GM12878 (cell line): ENCODE data around the gene AMZ2. TPM values are rescaled to one million over a fixed set of nuclear protein-coding genes. Genes with fewer than 3 reads are reported as not detected.

Source experiments
- ATAC-seq: fragments of 200-7000 bp; cut with Tn5 transposase; 3 replicates; pipeline ENCODE4 v1.9.1; 2020; ENCODE audit warnings: mild to moderate bottlenecking, moderate library complexity
- BruUV-seq: library from RNA; stranded (reverse); fragments of 400-500 nt; replicated peaks from 2 replicates; lab custom pipeline; 2021; lab: Mats Ljungman, UMichigan
- CTCF ChIA-PET: fragments of 300-600 bp; sonication (Branson Sonifier 250); formaldehyde crosslinking; extraction: SDS; loops from one replicate; lab custom pipeline; 2021; ENCODE audit warnings: inconsistent platforms; lab: Yijun Ruan, JAX
- POLR2A ChIA-PET: fragments of 350-600 bp; formaldehyde crosslinking; extraction: SDS; loops from one replicate; lab custom pipeline; 2021; ENCODE audit warnings: inconsistent platforms; lab: Charles Lee
- RAD21 ChIA-PET: fragments of 300-600 bp; sonication (Branson Sonifier 250); formaldehyde crosslinking; loops from one replicate; lab custom pipeline; 2023; ENCODE audit warnings: antibody characterized with exemption; ENCODE audit not compliant: unreplicated experiment; lab: Charles Lee
- SMC1A ChIA-PET: fragments of 300-600 bp; sonication (Branson Sonifier 250); formaldehyde crosslinking; loops from one replicate; lab custom pipeline; 2023; ENCODE audit not compliant: unreplicated experiment, uncharacterized antibody; lab: Charles Lee
- DNase-seq: peaks from one replicate; pipeline ENCODE4 v3.0.0-alpha.2; 2011; ENCODE audit warnings: low read depth, low spot score
- FAIRE-seq: peaks from 3 replicates; lab custom pipeline; 2011; peaks lifted over from hg19 to GRCh38; lab: Jason Lieb, UNC
- H2AFZ ChIP-seq: 2 replicates; pipeline ENCODE4 v1.6.0; 2011; ENCODE audit warnings: low read depth, low read length, control low read depth; ENCODE audit not compliant: control insufficient read depth
- H3K27ac ChIP-seq: 2 replicates; pipeline ENCODE4 v1.5.1; 2011; ENCODE audit warnings: control low read depth; ENCODE audit not compliant: control insufficient read depth, insufficient read depth
- H3K27me3 ChIP-seq, 2 experiments: replicated peaks in 1 of 2; 2 replicates each; pipeline versions ENCODE4 v1.6.0 to v1.6.1; 2011; ENCODE audit warnings: low read length in 1 of 2; ENCODE audit not compliant: control insufficient read depth in 2 of 2, insufficient read depth in 2 of 2
- H3K36me3 ChIP-seq, 2 experiments: 2 replicates each; pipeline ENCODE4 v1.5.1; 2011; ENCODE audit warnings: low read length in 1 of 2; ENCODE audit not compliant: control insufficient read depth in 2 of 2, insufficient read depth in 2 of 2
- H3K4me1 ChIP-seq: 2 replicates; pipeline ENCODE4 v1.6.1; 2011; ENCODE audit warnings: mild to moderate bottlenecking, low read length, moderate library complexity, mixed read lengths; ENCODE audit not compliant: control insufficient read depth, insufficient read depth
- H3K4me2 ChIP-seq: 2 replicates; pipeline ENCODE4 v1.6.0; 2011; ENCODE audit warnings: control low read depth; ENCODE audit not compliant: control insufficient read depth, insufficient read depth
- H3K4me3 ChIP-seq: fragments of 200-600 bp; sonication (generic); 2 replicates; pipeline ENCODE4 v1.5.1; 2016
- H3K79me2 ChIP-seq: 2 replicates; pipeline ENCODE4 v1.6.0; 2011; ENCODE audit warnings: low read length; ENCODE audit not compliant: control insufficient read depth, insufficient read depth
- H3K9ac ChIP-seq: 2 replicates; pipeline ENCODE4 v1.8.0; 2011; ENCODE audit warnings: low read length, control low read depth, mixed read lengths; ENCODE audit not compliant: control insufficient read depth, insufficient read depth
- H3K9me3 ChIP-seq: replicated peaks from 3 replicates; pipeline ENCODE4 v1.5.1; 2011; ENCODE audit warnings: mild to moderate bottlenecking, low read length; ENCODE audit not compliant: control insufficient read depth, insufficient read depth
- H4K20me1 ChIP-seq: 2 replicates; pipeline ENCODE4 v1.6.0; 2011; ENCODE audit not compliant: control insufficient read depth, insufficient read depth
- ESRRA ChIP-seq: IDR thresholded peaks from 2 replicates; pipeline ENCODE4 v1.6.1; 2012; ENCODE audit warnings: mild to moderate bottlenecking, low read length, improper control_type of control experiment
- FOS ChIP-seq: IDR thresholded peaks from 3 replicates; pipeline ENCODE4 v1.6.1; 2011; ENCODE audit warnings: borderline replicate concordance; ENCODE audit not compliant: insufficient read length; ENCODE audit errors: extremely low read depth
- JUNB ChIP-seq: IDR thresholded peaks from 2 replicates; pipeline ENCODE4 v1.6.1; 2016; ENCODE audit warnings: antibody characterized with exemption, mild to moderate bottlenecking
- JUND ChIP-seq: IDR thresholded peaks from 2 replicates; pipeline ENCODE4 v1.6.1; 2012; ENCODE audit warnings: low read depth, mild to moderate bottlenecking, low read length, improper control_type of control experiment, moderate library complexity
- KAT2A ChIP-seq: conservative IDR thresholded peaks from 2 replicates; pipeline ENCODE4 v1.6.1; 2011; ENCODE audit warnings: low read depth, low read length; ENCODE audit not compliant: control insufficient read depth
- SIN3A ChIP-seq: IDR thresholded peaks from 2 replicates; pipeline ENCODE4 v1.6.1; 2012; ENCODE audit warnings: low read depth, low read length, improper control_type of control experiment
- ZNF207 ChIP-seq: fragments of 450-650 bp; IDR thresholded peaks from 2 replicates; pipeline ENCODE4 v1.6.1; 2014; ENCODE audit warnings: antibody characterized with exemption, mild to moderate bottlenecking, borderline replicate concordance
- WGBS: methylation state at CpG from one replicate; pipeline ENCODE4 v1.1.6; 2016; ENCODE audit warnings: low lambda C conversion rate; ENCODE audit not compliant: insufficient replicate concordance, insufficient coverage; ENCODE audit errors: missing lambda C conversion rate; 5-methylcytosine and 5-hydroxymethylcytosine counted together
- in situ Hi-C: fragments of 300-500 bp; cut with MboI; formaldehyde crosslinking; loops from 9 replicates; pipeline ENCODE4 v1.14.3; 2018; ENCODE audit warnings: mixed read lengths
- intact Hi-C: fragments of 100-400 bp; cut with micrococcal nuclease; formaldehyde crosslinking; loops from one replicate; pipeline ENCODE4 v1.14.2; 2022; ENCODE audit not compliant: unreplicated experiment
- polyA plus RNA-seq, 11 experiments: library from polyadenylated mRNA; depleted of rRNA in 4 of 11; unstranded in 6 of 11; stranded (reverse) in 5 of 11; fragments of >200 nt; fragmentation: Nextera tagmentation in 4 of 11; fragmentation: Illumina TruSeq in 1 of 11; extraction: Ambion mirVana in 4 of 11; extraction: Trizol in 1 of 11; gene quantifications; 1 replicate in 1 of 11; 2 replicates in 10 of 11; pipeline versions ENCODE4 v1.2.1 to v1.2.3, GENCODE V29; 2011 to 2016; ENCODE audit warnings: inconsistent platforms in 2 of 11, missing spikeins in 2 of 11, low read depth in 1 of 11
- total RNA-seq, 4 experiments: library from RNA; depleted of rRNA in 3 of 4; stranded (reverse); fragments of >200 nt in 3 of 4; fragmentation: Illumina TruSeq in 1 of 4; extraction: Trizol in 1 of 4; gene quantifications; 2 replicates each; pipeline versions ENCODE4 v1.2.1 to v1.2.3, GENCODE V29; 2013 to 2021
- TF ChIP-seq, protein P1 (sequence below): fragments of 150-350 bp; IDR thresholded peaks from 2 replicates; pipeline ENCODE4 v1.6.1; 2016; ENCODE audit warnings: low read depth, low read length
- TF ChIP-seq, protein P2 (sequence below): fragments of 450-650 bp; IDR thresholded peaks from 2 replicates; pipeline ENCODE4 v1.6.1; 2017; ENCODE audit warnings: mild to moderate bottlenecking, moderate library complexity
- TF ChIP-seq, protein P3 (sequence below): IDR thresholded peaks from 2 replicates; pipeline ENCODE4 v1.6.1; 2011; ENCODE audit warnings: borderline replicate concordance, low read depth, mild to moderate bottlenecking, moderate library complexity, mixed read lengths, low read length; ENCODE audit not compliant: insufficient read depth; ENCODE audit errors: extremely low read length
- TF ChIP-seq, protein P4 (sequence below): IDR thresholded peaks from 2 replicates; pipeline ENCODE4 v1.6.1; 2012; ENCODE audit warnings: low read length, inconsistent platforms

Gene AMZ2
- total and polyA plus RNA-seq, 10 of the 15 experiments (the other 5 are each of a cell fraction or from before 2014, with no cell fraction given): 79.1 to 189 (median 126) TPM

DNA sequence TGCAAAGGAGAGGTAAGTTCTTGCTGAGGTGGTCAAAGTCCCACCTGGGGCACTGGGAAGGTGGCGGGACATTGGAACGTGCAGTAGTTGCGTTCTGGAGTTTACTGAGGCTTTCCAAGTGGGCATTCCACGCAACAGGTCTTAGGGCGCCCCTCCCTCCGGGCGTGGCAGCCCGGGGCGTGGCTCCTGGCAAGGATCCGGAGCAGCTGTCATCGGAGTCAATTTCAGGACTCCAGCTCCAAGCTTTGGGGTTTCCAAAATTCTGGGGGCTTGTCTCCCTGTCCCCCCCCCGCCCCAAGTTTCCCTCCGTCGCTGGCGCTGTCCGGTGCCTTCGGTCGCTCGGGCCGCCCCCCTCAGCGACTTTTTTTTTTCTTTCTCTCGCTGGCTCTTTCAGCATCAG lies 43.1 kb upstream of the AMZ2 start (continued):
- TF ChIP-seq, protein P1, sequence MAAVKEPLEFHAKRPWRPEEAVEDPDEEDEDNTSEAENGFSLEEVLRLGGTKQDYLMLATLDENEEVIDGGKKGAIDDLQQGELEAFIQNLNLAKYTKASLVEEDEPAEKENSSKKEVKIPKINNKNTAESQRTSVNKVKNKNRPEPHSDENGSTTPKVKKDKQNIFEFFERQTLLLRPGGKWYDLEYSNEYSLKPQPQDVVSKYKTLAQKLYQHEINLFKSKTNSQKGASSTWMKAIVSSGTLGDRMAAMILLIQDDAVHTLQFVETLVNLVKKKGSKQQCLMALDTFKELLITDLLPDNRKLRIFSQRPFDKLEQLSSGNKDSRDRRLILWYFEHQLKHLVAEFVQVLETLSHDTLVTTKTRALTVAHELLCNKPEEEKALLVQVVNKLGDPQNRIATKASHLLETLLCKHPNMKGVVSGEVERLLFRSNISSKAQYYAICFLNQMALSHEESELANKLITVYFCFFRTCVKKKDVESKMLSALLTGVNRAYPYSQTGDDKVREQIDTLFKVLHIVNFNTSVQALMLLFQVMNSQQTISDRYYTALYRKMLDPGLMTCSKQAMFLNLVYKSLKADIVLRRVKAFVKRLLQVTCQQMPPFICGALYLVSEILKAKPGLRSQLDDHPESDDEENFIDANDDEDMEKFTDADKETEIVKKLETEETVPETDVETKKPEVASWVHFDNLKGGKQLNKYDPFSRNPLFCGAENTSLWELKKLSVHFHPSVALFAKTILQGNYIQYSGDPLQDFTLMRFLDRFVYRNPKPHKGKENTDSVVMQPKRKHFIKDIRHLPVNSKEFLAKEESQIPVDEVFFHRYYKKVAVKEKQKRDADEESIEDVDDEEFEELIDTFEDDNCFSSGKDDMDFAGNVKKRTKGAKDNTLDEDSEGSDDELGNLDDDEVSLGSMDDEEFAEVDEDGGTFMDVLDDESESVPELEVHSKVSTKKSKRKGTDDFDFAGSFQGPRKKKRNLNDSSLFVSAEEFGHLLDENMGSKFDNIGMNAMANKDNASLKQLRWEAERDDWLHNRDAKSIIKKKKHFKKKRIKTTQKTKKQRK: no peak
- TF ChIP-seq ESRRA: no peak

DNA sequence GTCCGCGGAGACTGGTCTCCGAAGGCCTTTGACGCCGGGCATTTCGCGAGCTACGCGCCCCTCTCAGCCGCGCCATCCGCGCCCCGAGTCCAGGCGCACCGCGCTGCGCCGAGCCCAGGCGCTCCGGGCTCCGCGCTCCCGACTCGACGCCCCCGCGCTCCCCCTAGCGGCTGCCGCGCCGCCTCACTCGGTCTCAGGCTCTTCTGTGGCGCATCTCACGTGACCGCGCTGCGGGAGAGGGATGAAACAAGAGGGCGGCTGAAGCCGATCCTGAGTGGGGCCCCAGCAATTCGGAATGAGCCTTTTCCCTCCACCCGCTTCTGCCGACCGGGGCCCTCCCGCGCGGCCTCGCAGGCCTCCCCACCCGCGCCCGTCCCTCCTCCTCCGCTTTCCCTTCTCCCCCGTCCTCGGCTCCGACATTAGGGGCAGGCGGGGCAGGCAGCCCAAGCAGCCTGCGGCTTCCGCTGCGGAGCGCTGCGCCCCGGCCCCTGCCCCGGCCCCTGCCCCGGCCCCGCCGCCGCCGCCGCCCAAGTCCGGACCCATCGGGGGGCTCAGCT lies 42.5 kb upstream of the AMZ2 start:
- FAIRE-seq: no peak
- TF ChIP-seq, protein P2, sequence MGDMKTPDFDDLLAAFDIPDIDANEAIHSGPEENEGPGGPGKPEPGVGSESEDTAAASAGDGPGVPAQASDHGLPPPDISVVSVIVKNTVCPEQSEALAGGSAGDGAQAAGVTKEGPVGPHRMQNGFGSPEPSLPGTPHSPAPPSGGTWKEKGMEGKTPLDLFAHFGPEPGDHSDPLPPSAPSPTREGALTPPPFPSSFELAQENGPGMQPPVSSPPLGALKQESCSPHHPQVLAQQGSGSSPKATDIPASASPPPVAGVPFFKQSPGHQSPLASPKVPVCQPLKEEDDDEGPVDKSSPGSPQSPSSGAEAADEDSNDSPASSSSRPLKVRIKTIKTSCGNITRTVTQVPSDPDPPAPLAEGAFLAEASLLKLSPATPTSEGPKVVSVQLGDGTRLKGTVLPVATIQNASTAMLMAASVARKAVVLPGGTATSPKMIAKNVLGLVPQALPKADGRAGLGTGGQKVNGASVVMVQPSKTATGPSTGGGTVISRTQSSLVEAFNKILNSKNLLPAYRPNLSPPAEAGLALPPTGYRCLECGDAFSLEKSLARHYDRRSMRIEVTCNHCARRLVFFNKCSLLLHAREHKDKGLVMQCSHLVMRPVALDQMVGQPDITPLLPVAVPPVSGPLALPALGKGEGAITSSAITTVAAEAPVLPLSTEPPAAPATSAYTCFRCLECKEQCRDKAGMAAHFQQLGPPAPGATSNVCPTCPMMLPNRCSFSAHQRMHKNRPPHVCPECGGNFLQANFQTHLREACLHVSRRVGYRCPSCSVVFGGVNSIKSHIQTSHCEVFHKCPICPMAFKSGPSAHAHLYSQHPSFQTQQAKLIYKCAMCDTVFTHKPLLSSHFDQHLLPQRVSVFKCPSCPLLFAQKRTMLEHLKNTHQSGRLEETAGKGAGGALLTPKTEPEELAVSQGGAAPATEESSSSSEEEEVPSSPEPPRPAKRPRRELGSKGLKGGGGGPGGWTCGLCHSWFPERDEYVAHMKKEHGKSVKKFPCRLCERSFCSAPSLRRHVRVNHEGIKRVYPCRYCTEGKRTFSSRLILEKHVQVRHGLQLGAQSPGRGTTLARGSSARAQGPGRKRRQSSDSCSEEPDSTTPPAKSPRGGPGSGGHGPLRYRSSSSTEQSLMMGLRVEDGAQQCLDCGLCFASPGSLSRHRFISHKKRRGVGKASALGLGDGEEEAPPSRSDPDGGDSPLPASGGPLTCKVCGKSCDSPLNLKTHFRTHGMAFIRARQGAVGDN: peak; percentile 67
- no peak for TF ChIP-seq SIN3A
- no peak for TF ChIP-seq FOS
- no peak for TF ChIP-seq JUND
- peak; percentile 61 for TF ChIP-seq ZNF207
- TF ChIP-seq, protein P3, sequence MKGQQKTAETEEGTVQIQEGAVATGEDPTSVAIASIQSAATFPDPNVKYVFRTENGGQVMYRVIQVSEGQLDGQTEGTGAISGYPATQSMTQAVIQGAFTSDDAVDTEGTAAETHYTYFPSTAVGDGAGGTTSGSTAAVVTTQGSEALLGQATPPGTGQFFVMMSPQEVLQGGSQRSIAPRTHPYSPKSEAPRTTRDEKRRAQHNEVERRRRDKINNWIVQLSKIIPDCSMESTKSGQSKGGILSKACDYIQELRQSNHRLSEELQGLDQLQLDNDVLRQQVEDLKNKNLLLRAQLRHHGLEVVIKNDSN: peak; percentile 89
- TF ChIP-seq, protein P4, sequence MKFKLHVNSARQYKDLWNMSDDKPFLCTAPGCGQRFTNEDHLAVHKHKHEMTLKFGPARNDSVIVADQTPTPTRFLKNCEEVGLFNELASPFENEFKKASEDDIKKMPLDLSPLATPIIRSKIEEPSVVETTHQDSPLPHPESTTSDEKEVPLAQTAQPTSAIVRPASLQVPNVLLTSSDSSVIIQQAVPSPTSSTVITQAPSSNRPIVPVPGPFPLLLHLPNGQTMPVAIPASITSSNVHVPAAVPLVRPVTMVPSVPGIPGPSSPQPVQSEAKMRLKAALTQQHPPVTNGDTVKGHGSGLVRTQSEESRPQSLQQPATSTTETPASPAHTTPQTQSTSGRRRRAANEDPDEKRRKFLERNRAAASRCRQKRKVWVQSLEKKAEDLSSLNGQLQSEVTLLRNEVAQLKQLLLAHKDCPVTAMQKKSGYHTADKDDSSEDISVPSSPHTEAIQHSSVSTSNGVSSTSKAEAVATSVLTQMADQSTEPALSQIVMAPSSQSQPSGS: no peak
- TF ChIP-seq KAT2A: no peak
- no peak for TF ChIP-seq JUNB

More for the DNA sequence above, 42.5 kb upstream of the AMZ2 start:
- DNase-seq (no peak), ATAC-seq (peak; percentile 92)
- CTCF ChIA-PET: interaction anchor here (0.6 to 8.5 kb wide), 19 partner anchors 9 to 262 kb away, joined by 3 to 125 read pairs (median 5); no protein-coding TSS in a partner anchor
- SMC1A ChIA-PET: interaction anchor here (1.1 to 3.9 kb wide), 9 partner anchors 23 to 256 kb away, joined by 3 to 17 read pairs (median 8); partner anchors contain the start of gene AMZ2
- no TSS peak for BruUV-seq
- Histone ChIP-seq H4K20me1 (no peaks in the 10 kb centered on the region), H2AFZ (peak overlapping the region; percentile 89), H3K4me2 (peak overlapping the region; percentile 84; the same call in 1 of the 2 replicates), H3K9ac (peak overlapping the region; percentile 69), H3K27me3 (0 out of 4 replicates have a peak, but pooled peaks cover 2 to 4% of the 10 kb centered on the region in 2 experiments), H3K36me3 (no peaks in the 10 kb centered on the region), H3K9me3 (no peaks in the 10 kb centered on the region), H3K79me2 (peaks cover 5% of the 10 kb centered on the region), H3K4me3 (peak overlapping the region; percentile 90), H3K27ac (peak overlapping the region; percentile 79), H3K4me1 (peaks cover 8% of the 10 kb centered on the region)
- in situ Hi-C loops: no loop called here
- WGBS: 1% methylated on average over 38 of the region's 71 CpGs
- POLR2A ChIA-PET: interaction anchor here (1.0 to 3.7 kb wide), 5 partner anchors 20 to 253 kb away, joined by 3 to 27 read pairs (median 5); partner anchors contain the start of gene AMZ2
- RAD21 ChIA-PET: interaction anchor here (0.6 to 3.8 kb wide), 15 partner anchors 9 to 257 kb away, joined by 3 to 21 read pairs (median 6); partner anchors contain the start of gene AMZ2
- intact Hi-C loops: loop anchor here (5.0 kb wide), 1 partner anchor 42 kb away; the partner anchor contains the start of gene AMZ2
